GM18505 (cell line): Measurements from ENCODE around the gene FOLR3.
A peak's percentile ranks its signal among the peaks of the same experiment; 100 is the strongest.

Experiments used
- ATAC-seq: cut with Tn5 transposase; IDR thresholded peaks from one replicate; pipeline ENCODE4 v1.9.1; 2021; ENCODE audit not compliant: unreplicated experiment
- POLR2A ChIP-seq: IDR thresholded peaks from 4 replicates; pipeline ENCODE4 v1.6.1; 2011; ENCODE audit warnings: borderline replicate concordance; ENCODE audit not compliant: insufficient read depth, insufficient read length; ENCODE audit errors: extremely low read depth

The FOLR3 gene

DNA sequence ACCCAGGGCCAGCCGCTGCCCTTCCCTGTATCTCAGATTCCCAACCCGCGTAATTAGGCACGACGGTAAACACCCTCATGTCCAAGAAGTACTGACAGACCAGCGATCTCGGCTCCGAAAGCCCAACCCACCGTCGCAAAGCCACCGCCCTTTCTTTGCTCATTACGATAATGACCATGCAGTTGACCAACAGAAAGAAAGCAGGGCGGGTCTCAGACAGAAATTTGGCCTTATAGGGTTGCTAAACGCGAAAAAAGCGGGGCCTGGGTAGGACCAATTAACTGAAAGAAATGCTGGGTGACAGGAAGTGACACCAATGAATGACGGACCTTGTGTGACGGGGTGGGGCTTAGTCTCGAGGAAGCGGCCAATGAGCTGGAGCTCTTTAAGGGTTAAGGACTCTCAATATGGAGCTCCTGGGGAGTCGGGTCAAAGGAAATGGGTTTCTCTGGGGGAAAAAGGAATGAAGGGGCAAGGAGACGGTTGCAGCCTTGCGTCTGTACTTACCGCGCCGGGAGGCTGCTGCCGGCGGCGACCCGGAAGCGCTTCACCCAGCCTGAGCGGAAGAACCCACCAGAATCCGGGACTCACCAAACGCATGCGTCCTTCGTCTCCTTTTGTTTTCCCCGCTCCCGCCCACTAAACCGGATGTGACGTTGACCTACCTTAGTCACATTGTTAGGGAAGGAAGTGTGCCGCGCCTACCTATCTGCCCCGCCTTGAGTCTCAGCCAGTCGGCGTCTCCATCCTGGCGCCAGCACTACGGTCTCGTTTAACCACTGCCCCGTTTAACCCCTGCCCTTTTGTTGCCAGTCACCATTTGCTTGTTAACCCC is 23.2 kb upstream of the FOLR3 start, which contains the start of gene ANAPC15:
Gene ANAPC15 (minus strand): TSS at position 553 of the 835 bp plus-strand sequence. CDS start 1,419 bp downstream, outside the sequence.
- peak; percentile 99 for TF ChIP-seq POLR2A
- peak; percentile 72 for ATAC-seq

DNA sequence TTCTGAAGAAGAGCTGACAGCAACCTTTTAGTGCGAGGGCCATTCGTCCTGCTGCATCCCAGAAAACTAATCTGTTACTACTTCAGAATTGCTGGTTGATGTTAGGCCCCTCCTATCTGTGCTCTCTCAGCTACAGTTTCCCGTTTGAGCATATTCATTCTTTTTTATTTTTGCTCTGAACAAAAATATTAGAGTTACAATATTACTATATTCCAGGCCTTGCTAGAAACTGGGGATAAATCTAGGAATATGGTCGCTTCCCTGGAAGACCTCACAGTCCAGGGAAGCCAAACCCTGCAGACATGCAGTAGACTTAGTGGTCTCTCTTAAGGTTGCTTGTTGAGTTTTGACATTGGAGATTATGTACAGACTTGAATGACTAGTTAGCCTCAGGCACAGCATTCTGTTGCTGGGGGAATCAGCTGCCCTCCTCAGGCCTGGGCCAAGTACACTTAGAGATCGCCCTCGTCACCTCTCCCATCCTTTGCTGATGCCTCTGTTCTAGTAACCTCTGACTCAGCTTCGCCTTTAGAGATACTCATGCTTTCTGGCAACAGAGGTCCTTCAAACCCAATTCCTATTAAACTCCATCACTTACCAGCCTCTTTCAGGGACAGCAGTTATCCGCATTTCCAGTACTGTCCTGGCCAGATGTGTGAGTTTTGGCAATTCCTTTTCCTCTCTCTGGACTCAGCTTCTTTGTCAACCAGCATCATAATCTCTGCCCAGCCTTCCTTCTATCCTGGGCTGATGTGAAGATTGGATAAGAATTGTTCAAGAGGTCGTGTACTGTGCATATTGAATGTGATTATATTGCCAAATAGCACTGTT is 22.3 kb upstream of the FOLR3 start:
- no peak for TF ChIP-seq POLR2A
- ATAC-seq, result no peak

DNA sequence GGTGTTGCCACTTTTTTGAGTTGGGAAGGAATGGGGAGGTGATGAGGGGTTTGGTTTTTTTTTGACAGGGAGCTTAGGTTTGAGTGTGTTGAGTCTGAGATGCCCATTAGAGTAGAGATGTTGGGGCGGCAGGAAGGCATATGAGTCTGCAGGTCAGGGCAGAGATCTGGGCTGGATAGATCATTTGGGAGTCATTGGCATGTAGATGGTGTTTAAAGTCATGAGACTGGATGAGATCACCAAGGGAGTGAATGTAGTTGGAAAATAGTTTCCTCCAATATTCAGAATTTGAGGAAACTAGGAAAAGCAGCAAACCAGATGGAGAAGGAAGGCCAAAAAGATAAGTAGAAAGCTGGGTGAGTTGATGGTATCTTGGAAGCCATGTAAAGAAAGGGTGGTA is 21.0 kb upstream of the FOLR3 start:
- TF ChIP-seq POLR2A, result no peak
- no peak for ATAC-seq

DNA sequence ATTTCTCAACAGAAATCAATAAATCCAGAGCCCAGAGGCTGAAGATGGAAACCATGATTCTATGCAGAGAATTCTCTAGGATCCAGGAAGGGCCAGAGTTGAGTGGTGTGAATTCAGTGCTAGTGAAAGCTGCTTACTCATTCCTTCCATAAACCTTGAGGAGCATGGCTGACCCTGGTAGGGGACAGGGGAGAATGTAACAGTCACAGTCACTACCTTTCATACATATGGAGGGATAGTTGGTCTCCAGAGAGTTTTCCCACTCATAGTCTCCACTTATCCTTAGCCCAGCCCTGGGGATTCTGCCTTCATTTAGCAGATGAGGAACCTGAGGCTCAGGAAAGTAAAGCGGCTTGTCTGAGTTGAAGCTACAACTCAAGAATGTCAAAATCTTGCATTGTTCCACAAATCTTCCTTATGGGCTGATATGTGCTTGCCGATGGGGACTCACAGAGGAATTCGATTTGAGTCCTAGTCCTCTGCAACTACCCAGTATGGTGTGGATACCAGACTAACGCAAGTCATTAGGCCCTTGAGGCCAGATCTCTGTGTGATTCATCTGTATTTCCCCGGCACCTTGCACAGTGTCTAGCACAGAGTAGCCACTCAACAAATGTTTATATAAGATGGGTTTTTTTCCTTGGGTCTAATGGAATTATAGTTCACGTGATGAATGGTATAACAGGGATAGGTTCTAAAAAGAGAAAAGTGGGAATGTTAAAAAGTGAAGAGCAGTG is 19.3 kb upstream of the FOLR3 start:
- TF ChIP-seq POLR2A, result no peak
- no peak for ATAC-seq

DNA sequence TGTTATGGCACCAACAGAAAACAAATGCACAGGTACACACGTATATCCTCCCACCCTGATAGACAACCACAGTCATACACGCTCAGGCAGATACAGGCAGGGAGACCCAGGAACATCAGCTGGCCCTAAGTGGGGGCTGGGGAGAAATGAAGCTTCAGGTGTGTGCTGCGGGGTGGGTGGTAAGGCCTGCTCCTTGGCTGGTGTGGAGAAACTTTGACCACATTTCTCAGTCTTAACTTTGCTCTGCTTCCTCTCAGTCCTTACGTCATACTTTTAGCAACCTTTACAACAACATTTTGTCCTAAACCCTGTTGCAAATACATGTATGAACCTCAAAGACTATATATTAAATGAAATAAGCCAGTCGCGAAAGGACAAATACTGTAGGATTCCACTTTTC is 16.3 kb upstream of the FOLR3 start:
- TF ChIP-seq POLR2A, result no peak
- ATAC-seq, result no peak

DNA sequence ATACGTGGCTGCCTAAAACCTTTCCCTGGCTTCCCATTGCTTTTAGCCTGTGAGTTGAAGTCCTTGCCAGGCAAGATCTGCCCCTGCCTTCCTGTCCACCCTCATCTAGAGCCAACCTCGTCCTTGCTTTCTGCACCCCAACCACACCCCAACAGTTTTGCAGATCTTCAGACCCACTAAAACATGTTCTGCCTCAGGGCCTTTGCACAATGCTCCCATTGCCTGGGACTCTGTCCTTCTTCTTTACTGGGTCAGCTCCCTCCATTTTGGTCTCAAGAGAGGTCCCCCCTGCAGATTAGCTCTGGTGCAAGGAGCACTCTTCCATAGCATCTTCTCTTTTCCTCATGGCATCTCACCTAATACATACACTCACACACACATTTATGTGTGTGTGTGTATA is 14.6 kb upstream of the FOLR3 start:
- no peak for ATAC-seq
- TF ChIP-seq POLR2A, result no peak

DNA sequence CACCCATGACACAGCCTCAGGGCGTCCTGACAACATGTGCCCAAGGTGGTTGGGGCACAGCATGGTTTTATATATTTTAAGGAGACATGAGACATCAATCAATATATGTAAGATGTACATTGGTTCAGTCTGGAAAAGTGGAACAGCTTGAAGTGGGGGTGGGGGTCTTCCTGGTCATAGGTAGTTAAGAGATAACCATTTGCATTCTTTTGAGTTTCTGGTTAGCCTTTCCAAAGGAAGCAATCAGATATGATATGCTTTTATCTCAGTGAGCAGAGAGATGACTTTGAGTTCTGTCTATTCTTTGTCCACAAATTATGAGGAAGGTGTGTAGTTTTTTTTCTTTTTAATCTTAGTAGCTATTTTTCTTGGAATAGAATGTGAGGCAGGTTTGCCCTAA is 12.9 kb upstream of the FOLR3 start:
- no peak for TF ChIP-seq POLR2A
- no peak for ATAC-seq

DNA sequence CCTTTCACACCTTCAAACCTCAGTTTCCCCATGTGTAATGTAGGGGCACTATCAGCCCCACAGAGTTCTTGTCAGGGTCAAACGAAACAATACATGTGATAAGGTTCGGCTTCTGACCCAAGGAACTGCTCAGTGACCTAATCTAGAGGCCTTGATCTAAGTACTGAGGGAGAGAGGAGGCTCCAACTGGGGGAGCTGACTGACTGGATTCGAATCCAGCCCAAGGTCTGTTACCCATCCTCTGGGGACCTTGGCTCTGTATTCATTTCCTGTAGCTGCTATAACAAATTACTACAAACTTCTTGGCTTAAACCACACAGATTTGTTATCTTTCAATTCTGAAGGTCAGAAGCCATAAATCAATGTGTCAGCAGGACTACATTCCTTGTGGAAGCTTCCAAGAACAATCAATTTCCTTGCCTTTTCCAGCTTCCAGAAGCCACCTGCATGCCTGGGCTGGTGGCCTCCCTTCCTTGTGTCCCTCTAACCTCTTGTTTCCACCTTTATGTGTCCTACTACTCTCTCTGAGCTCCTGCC is 12.3 kb upstream of the FOLR3 start:
- no peak for ATAC-seq
- no peak for TF ChIP-seq POLR2A

DNA sequence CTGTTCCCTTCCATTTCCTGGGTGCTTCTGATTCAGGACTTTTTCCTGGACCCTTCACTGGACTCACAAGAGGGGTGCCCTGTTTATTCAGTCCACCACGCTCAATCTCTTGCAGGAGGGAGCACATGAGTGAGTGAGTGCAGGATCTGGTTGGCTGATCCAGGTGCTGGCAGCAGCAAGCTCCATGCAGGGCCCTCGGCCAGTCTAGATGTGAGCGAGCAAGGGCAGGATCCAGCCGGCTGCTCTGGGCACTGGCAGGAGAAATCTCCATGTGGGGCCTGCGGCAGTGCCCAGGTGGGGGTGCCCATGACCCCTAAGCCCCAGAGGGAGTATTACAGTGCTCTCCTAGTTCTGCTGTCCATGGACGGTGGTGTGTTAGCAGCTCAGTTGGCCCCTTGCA is 11.5 kb upstream of the FOLR3 start:
- ATAC-seq, result no peak

DNA sequence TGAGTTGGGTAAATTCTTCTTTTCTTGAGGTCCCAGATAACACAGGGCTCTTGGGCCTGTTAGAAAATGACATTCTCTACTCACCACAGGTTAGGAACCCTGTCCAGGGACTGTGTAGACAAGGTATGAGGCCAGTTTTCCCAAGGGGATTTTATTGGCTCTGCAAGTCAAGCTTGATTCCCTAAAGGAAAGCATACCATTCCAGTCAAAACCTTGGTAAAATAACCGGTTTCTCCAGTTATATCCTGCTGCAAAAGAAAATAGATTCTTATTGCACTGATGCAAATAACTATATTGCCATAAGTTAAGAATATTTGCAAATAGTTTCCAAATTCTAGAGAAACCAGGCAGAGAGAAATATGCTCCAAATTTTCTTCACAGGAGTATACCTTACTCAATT is 9.6 kb upstream of the FOLR3 start:
- no peak for ATAC-seq

More for the DNA sequence above, 11.5 kb upstream of the FOLR3 start:
- no peak for TF ChIP-seq POLR2A

DNA sequence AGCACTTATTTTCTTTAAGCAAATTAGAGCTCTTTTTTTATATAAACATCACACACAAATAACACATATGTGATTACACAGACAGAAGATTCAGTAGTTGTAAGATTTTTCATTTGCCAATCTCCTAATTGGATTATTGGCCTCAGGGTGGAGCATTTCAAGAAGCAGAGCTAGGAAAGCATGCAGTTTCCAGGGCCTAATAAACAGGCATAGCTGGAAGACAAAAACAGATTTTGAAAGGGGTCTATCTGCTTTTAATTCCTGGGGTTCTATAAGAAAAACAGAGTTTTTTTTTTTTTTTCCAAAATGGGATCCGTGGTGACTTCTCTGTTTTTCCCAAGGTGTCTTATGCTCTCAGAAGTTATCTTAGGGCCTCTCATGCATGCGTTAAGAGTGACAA is 7.6 kb upstream of the FOLR3 start:
- ATAC-seq, result no peak
- TF ChIP-seq POLR2A, result no peak

More for the DNA sequence above, 9.6 kb upstream of the FOLR3 start:
- TF ChIP-seq POLR2A, result no peak

DNA sequence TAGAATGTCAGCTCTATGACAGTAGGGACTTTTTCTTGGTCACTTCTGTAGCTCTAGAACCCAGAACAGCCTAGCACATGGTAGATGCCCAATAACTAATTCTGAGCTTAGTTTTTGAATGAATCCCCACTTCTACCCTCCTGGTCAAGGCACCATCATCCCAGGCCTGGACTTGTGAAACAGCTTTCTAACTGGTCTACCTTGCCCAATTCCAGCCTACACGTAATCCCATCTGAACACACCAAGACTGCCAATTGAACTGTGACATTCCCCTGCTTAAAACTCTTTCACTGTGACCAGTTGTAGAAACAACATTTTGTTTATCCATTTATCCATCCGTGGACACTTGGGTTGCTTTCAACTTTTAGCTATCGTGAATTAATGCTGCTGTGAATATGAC is 6.1 kb upstream of the FOLR3 start:
- TF ChIP-seq POLR2A, result no peak
- ATAC-seq, result no peak

DNA sequence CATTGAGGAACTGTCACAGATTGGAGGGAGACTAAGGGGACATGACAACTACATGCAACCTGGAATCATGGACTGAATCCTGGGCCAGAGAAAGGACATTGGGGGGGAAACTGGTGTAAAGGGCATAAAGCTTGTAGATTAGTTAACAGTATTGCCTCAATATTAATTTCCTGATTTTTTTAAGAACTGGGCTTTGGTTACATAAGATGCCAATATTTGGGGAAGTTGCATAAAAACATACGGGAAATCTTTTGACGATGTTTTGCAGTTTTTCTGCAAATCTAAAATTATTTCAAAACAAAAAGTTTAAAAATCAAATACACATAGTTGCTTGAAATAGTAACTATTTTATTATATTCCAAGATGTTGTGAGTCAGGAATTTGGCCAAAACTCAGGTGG is 2.9 kb upstream of the FOLR3 start:
- ATAC-seq, result no peak
- no peak for TF ChIP-seq POLR2A
